Mesenchymal stem cell (in vitro differentiated cells and primary cell): Measurements from ENCODE around the gene PMAIP1.

ENCODE experiments used
- DNase-seq: peaks from one replicate; pipeline ENCODE4 v3.0.0-alpha.2; 2013
- H2AFZ ChIP-seq: one replicate; pipeline ENCODE4 v1.6.1; 2013; ENCODE audit warnings: low read depth, mild to moderate bottlenecking, control low read depth, inconsistent platforms, low read length, moderate library complexity
- H2AK5ac ChIP-seq: 2 replicates; pipeline ENCODE4 v1.6.1; 2013; ENCODE audit warnings: low read length, moderate library complexity, mild to moderate bottlenecking, inconsistent platforms; ENCODE audit not compliant: severe bottlenecking
- H2BK120ac ChIP-seq: one replicate; pipeline ENCODE4 v1.6.1; 2013; ENCODE audit warnings: low read depth, mild to moderate bottlenecking, inconsistent platforms, low read length, moderate library complexity
- H2BK12ac ChIP-seq, 2 experiments: one replicate each; pipeline ENCODE4 v1.6.1; 2013; ENCODE audit warnings: inconsistent platforms in 2 of 2, low read length in 2 of 2, mild to moderate bottlenecking in 2 of 2, moderate library complexity in 2 of 2, control low read depth in 1 of 2
- H2BK15ac ChIP-seq: one replicate; pipeline ENCODE4 v1.6.1; 2013; ENCODE audit warnings: mild to moderate bottlenecking, low read depth, inconsistent platforms; ENCODE audit not compliant: poor library complexity, severe bottlenecking
- H2BK5ac ChIP-seq: 2 replicates; pipeline ENCODE4 v1.6.1; 2013; ENCODE audit warnings: low read depth, mild to moderate bottlenecking, low read length, control low read depth, inconsistent platforms; ENCODE audit not compliant: poor library complexity, severe bottlenecking
- H3K14ac ChIP-seq, 2 experiments: one replicate each; pipeline ENCODE4 v1.6.1; 2013; ENCODE audit warnings: inconsistent platforms in 2 of 2, low read length in 2 of 2, control low read depth in 1 of 2, mild to moderate bottlenecking in 1 of 2, moderate library complexity in 1 of 2
- H3K18ac ChIP-seq, 2 experiments: one replicate each; pipeline ENCODE4 v1.6.1; 2013; ENCODE audit warnings: inconsistent platforms in 2 of 2, low read length in 2 of 2, control low read depth in 1 of 2, low read depth in 1 of 2, mild to moderate bottlenecking in 1 of 2
- H3K23ac ChIP-seq, 2 experiments: one replicate each; pipeline ENCODE4 v1.6.1; 2013; ENCODE audit warnings: inconsistent platforms in 2 of 2, low read length in 2 of 2, mild to moderate bottlenecking in 2 of 2, moderate library complexity in 2 of 2, control low read depth in 1 of 2
- H3K27ac ChIP-seq: 2 replicates; pipeline ENCODE4 v1.5.1; 2013; ENCODE audit warnings: mild to moderate bottlenecking, moderate library complexity, low read length, control low read depth, inconsistent platforms; ENCODE audit not compliant: poor library complexity, severe bottlenecking
- H3K27me3 ChIP-seq, 2 experiments: 2 replicates each; pipeline versions ENCODE4 v1.6.1 to v1.7.0; 2013; ENCODE audit warnings: low read length in 2 of 2, mild to moderate bottlenecking in 2 of 2, moderate library complexity in 2 of 2, control low read depth in 1 of 2, inconsistent platforms in 1 of 2; ENCODE audit not compliant: control insufficient read depth in 1 of 2, insufficient read depth in 1 of 2
- H3K36me3 ChIP-seq, 2 experiments: 2 replicates each; pipeline versions ENCODE4 v1.6.1 to v1.7.0; 2013; ENCODE audit warnings: low read length in 2 of 2, control low read depth in 1 of 2, inconsistent platforms in 1 of 2, low read depth in 1 of 2, mild to moderate bottlenecking in 1 of 2; ENCODE audit not compliant: insufficient read depth in 2 of 2, control insufficient read depth in 1 of 2
- H3K4ac ChIP-seq, 2 experiments: one replicate each; pipeline ENCODE4 v1.6.1; 2013; ENCODE audit warnings: inconsistent platforms in 2 of 2, low read length in 2 of 2, mild to moderate bottlenecking in 2 of 2, moderate library complexity in 2 of 2, control low read depth in 1 of 2, low read depth in 1 of 2
- H3K4me1 ChIP-seq: 2 replicates; pipeline ENCODE4 v1.6.1; 2013; ENCODE audit warnings: low read depth, low read length, control low read depth; ENCODE audit not compliant: control insufficient read depth, insufficient read depth
- H3K4me2 ChIP-seq: 2 replicates; pipeline ENCODE4 v1.6.1; 2013; ENCODE audit warnings: low read length, mild to moderate bottlenecking, inconsistent platforms; ENCODE audit not compliant: poor library complexity, severe bottlenecking
- H3K4me3 ChIP-seq, 2 experiments: 2 replicates each; pipeline versions ENCODE4 v1.5.1 to v1.7.0; 2013; ENCODE audit warnings: low read length in 2 of 2, mild to moderate bottlenecking in 2 of 2, control low read depth in 1 of 2, low read depth in 1 of 2; ENCODE audit not compliant: insufficient read depth in 1 of 2
- H3K79me1 ChIP-seq: replicated peaks from 2 replicates; pipeline ENCODE4 v1.6.1; 2013; ENCODE audit warnings: mild to moderate bottlenecking, control low read depth, low read length, inconsistent platforms; ENCODE audit not compliant: poor library complexity, severe bottlenecking
- H3K9ac ChIP-seq: 2 replicates; pipeline ENCODE4 v1.7.0; 2013; ENCODE audit warnings: mild to moderate bottlenecking, low read length, moderate library complexity
- H3K9me3 ChIP-seq: 2 replicates; pipeline ENCODE4 v1.7.0; 2013; ENCODE audit warnings: mild to moderate bottlenecking, low read length; ENCODE audit not compliant: control insufficient read depth
- H4K8ac ChIP-seq: one replicate; pipeline ENCODE4 v1.6.1; 2013; ENCODE audit warnings: inconsistent platforms, mild to moderate bottlenecking, low read length, moderate library complexity
- H4K91ac ChIP-seq: one replicate; pipeline ENCODE4 v1.6.1; 2013; ENCODE audit warnings: mild to moderate bottlenecking, low read length, inconsistent platforms
- WGBS: methylation state at CpG from one replicate; pipeline ENCODE4 v1.1.7; 2013; ENCODE audit warnings: mixed read lengths; 5-methylcytosine and 5-hydroxymethylcytosine counted together

Gene PMAIP1

GRCh38 chr18:59906203-59906602, 6.4 kb downstream of the PMAIP1 start:
- 67% methylated on average over 2 of the region's 3 CpGs for WGBS

GRCh38 chr18:59907172-59907571, 7.4 kb downstream of the PMAIP1 start:
- peak overlapping the region; percentile 26 for H3K9ac ChIP-seq
- H2BK120ac ChIP-seq: no peak overlapping the region
- DNase-seq: peak; percentile 60
- H3K27me3 ChIP-seq: no peaks in the 10 kb centered on the region
- H3K4me1 ChIP-seq: peaks cover 10% of the 10 kb centered on the region
- no peak overlapping the region for H3K4me2 ChIP-seq
- H3K9me3 ChIP-seq: no peaks in the 10 kb centered on the region
- no peak overlapping the region for H4K8ac ChIP-seq
- no peak overlapping the region for H4K91ac ChIP-seq
- no peak overlapping the region for H2AFZ ChIP-seq
- H3K36me3 ChIP-seq: peaks cover 0 to 12% of the 10 kb centered on the region in 2 experiments
- H3K18ac ChIP-seq: peak overlapping the region in 1 of 2 experiments; percentile 48
- H2BK5ac ChIP-seq: no peak overlapping the region
- H3K79me1 ChIP-seq: peaks cover 1% of the 10 kb centered on the region
- H3K27ac ChIP-seq: no peak overlapping the region
- H3K14ac ChIP-seq: no peak overlapping the region
- H3K4ac ChIP-seq: no peak overlapping the region
- H2BK15ac ChIP-seq: no peak overlapping the region
- no peak overlapping the region for H2AK5ac ChIP-seq
- WGBS: 50% methylated on average over 4 of the region's 5 CpGs
- H3K23ac ChIP-seq: no peak overlapping the region
- no peak overlapping the region for H2BK12ac ChIP-seq
- no peak overlapping the region for H3K4me3 ChIP-seq

More at GRCh38 chr18:59906203-59906602, 6.4 kb downstream of the PMAIP1 start:
- Histone ChIP-seq H3K4me1 (peaks cover 9% of the 10 kb centered on the region), H3K9ac (no peak overlapping the region), H3K4me2 (no peak overlapping the region), H3K4me3 (no peak overlapping the region), H3K18ac (no peak overlapping the region), H2AFZ (no peak overlapping the region), H3K27ac (no peak overlapping the region), H3K4ac (no peak overlapping the region), H2AK5ac (no peak overlapping the region), H3K27me3 (no peaks in the 10 kb centered on the region), H4K91ac (no peak overlapping the region), H3K79me1 (peaks cover 1% of the 10 kb centered on the region), H2BK15ac (no peak overlapping the region), H3K14ac (no peak overlapping the region), H3K36me3 (peaks cover 0 to 12% of the 10 kb centered on the region in 2 experiments), H2BK120ac (no peak overlapping the region), H3K23ac (no peak overlapping the region), H4K8ac (no peak overlapping the region), H2BK12ac (no peak overlapping the region), H2BK5ac (no peak overlapping the region), H3K9me3 (no peaks in the 10 kb centered on the region)
- DNase-seq: peak; percentile 80

- no peaks in the 10 kb centered on the region for H3K27me3 ChIP-seq
- no peak overlapping the region for H3K4me2 ChIP-seq
- H2BK5ac ChIP-seq: no peak overlapping the region
- no peak for DNase-seq
- no peak overlapping the region for H2BK15ac ChIP-seq
- H3K36me3 ChIP-seq: peaks cover 0 to 10% of the 10 kb centered on the region in 2 experiments
- H4K91ac ChIP-seq: no peak overlapping the region
- no peak overlapping the region for H3K18ac ChIP-seq
- WGBS: 100% methylated on average over 2 of the region's 4 CpGs
- H3K79me1 ChIP-seq: peaks cover 1% of the 10 kb centered on the region
- no peak overlapping the region for H2AFZ ChIP-seq
- no peak overlapping the region for H3K23ac ChIP-seq
- no peak overlapping the region for H2BK120ac ChIP-seq
- no peak overlapping the region for H3K4me3 ChIP-seq
- peaks cover 10% of the 10 kb centered on the region for H3K4me1 ChIP-seq
- H3K14ac ChIP-seq: no peak overlapping the region
- H3K27ac ChIP-seq: no peak overlapping the region
- no peak overlapping the region for H2BK12ac ChIP-seq
- H4K8ac ChIP-seq: no peak overlapping the region
- no peak overlapping the region for H2AK5ac ChIP-seq
- no peaks in the 10 kb centered on the region for H3K9me3 ChIP-seq
- no peak overlapping the region for H3K9ac ChIP-seq
- H3K4ac ChIP-seq: no peak overlapping the region
These were observed 7.9 kb downstream of the PMAIP1 start for GRCh38 chr18:59907660-59908059.

- no peaks in the 10 kb centered on the region for H3K27me3 ChIP-seq
- H3K9ac ChIP-seq: no peak overlapping the region
- no peak overlapping the region for H4K8ac ChIP-seq
- peak overlapping the region; percentile 18 to 22 for H3K18ac ChIP-seq
- no peak overlapping the region for H2AK5ac ChIP-seq
- no peak overlapping the region for H3K14ac ChIP-seq
- H3K23ac ChIP-seq: no peak overlapping the region
- no peak overlapping the region for H2BK120ac ChIP-seq
- peaks cover 10% of the 10 kb centered on the region for H3K4me1 ChIP-seq
- H3K4me2 ChIP-seq: no peak overlapping the region
- H3K4me3 ChIP-seq: no peak overlapping the region
- peak overlapping the region; percentile 30 to 51 for H2BK12ac ChIP-seq
- no peak overlapping the region for H2BK15ac ChIP-seq
- H2BK5ac ChIP-seq: no peak overlapping the region
- WGBS: 20% methylated on average over 3 of the region's 7 CpGs
- H3K9me3 ChIP-seq: peaks cover 7% of the 10 kb centered on the region
- H4K91ac ChIP-seq: peak overlapping the region; percentile 64
- H2AFZ ChIP-seq: no peak overlapping the region
- H3K4ac ChIP-seq: peak overlapping the region in 1 of 2 experiments; percentile 24
- H3K27ac ChIP-seq: peak overlapping the region; percentile 10
- H3K79me1 ChIP-seq: no peaks in the 10 kb centered on the region
- no peaks in the 10 kb centered on the region for H3K36me3 ChIP-seq
- DNase-seq: peak; percentile 82
These were observed 9.0 kb downstream of the PMAIP1 start for GRCh38 chr18:59908799-59909198.
